Muscle layer of duodenum (tissue), 2 donors: ENCODE results near the gene CMC1.

Source experiments
- H3K27ac ChIP-seq: one replicate; pipeline ENCODE4 v1.7.0; 2013; ENCODE audit warnings: mild to moderate bottlenecking, low read length
- H3K27me3 ChIP-seq: one replicate; pipeline ENCODE4 v1.7.0; 2013; ENCODE audit warnings: low read depth, mild to moderate bottlenecking, control low read depth, low read length
- H3K36me3 ChIP-seq, 2 donors: one replicate each; pipeline ENCODE4 v1.7.0; 2013; ENCODE audit warnings: low read length in 2 of 2, control low read depth in 1 of 2, mild to moderate bottlenecking in 1 of 2; ENCODE audit not compliant: insufficient read depth in 2 of 2, control insufficient read depth in 1 of 2
- H3K4me1 ChIP-seq, 2 donors: one replicate each; pipeline ENCODE4 v1.7.0; 2013; ENCODE audit warnings: low read length in 2 of 2, mild to moderate bottlenecking in 2 of 2, control low read depth in 1 of 2, moderate library complexity in 1 of 2; ENCODE audit not compliant: insufficient read depth in 2 of 2, control insufficient read depth in 1 of 2
- H3K4me3 ChIP-seq, 2 donors: one replicate each; pipeline ENCODE4 v1.7.0; 2013; ENCODE audit warnings: low read length in 2 of 2, low read depth in 1 of 2, mild to moderate bottlenecking in 1 of 2
- H3K9me3 ChIP-seq, 2 donors: one replicate each; pipeline ENCODE4 v1.7.0; 2013; ENCODE audit warnings: low read length in 2 of 2, control low read depth in 1 of 2, mild to moderate bottlenecking in 1 of 2; ENCODE audit not compliant: control insufficient read depth in 1 of 2
- donor health status: healthy.

The CMC1 gene

DNA sequence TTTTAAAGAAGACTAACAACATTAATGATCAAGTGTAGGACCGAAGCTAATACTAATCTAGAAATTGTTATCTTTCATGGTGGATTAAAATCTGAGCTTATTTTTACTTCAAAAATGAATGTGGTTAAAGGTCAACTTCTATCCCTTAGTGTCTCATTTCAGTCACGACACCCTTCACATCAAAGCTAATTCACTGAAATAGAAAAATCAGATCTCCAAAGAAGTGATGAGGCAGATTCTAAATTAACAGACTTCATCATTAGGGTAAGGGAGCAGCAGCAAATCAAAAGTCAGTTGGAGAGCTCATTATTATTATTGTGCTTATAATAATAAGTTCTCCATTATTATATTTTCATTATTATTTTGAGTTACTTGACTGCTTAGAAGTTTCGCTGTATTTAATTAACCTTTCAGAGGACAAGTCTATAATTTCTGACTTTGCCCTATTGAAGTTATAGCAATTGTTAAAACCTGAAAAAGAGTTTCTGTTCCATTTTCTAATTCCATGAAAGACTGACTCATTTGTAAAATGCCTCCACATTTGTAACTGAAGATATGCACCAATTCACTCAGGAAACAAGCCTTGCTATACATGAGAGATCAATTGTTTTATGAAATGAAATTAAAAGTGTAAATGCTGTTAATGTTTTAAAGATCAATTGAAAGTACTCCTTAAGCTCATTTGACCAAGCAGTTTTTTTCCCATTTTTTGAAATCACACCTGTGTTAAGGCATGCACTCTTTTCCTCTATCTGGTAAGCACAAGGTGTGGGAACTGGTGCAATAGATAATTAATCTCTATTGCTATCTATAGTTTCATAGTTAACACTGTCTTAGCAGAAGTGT is 23.1 kb upstream of the CMC1 start:
- Histone ChIP-seq H3K27ac (no peak overlapping the region), H3K4me3 (no peak overlapping the region), H3K9me3 (peaks cover 10% of the 10 kb centered on the region in 2 donors), H3K4me1 (no peaks in the 10 kb centered on the region), H3K27me3 (no peaks in the 10 kb centered on the region), H3K36me3 (no peaks in the 10 kb centered on the region)

- no peak overlapping the region for H3K4me3 ChIP-seq
- H3K27me3 ChIP-seq: no peaks in the 10 kb centered on the region
- no peaks in the 10 kb centered on the region for H3K36me3 ChIP-seq
- peaks cover 10% of the 10 kb centered on the region in 2 donors for H3K9me3 ChIP-seq
- H3K4me1 ChIP-seq: no peaks in the 10 kb centered on the region
- no peak overlapping the region for H3K27ac ChIP-seq
These were observed 22.6 kb upstream of the CMC1 start for GRCh38 chr3:28218917-28219198.

GRCh38 chr3:28224430-28224829 is 17.0 kb upstream of the CMC1 start:
- no peaks in the 10 kb centered on the region for H3K36me3 ChIP-seq
- no peaks in the 10 kb centered on the region for H3K27me3 ChIP-seq
- no peaks in the 10 kb centered on the region for H3K9me3 ChIP-seq

GRCh38 chr3:28226020-28226419 is 15.4 kb upstream of the CMC1 start:
- Histone ChIP-seq H3K9me3 (no peaks in the 10 kb centered on the region), H3K4me3 (no peak overlapping the region), H3K36me3 (no peaks in the 10 kb centered on the region), H3K4me1 (no peaks in the 10 kb centered on the region), H3K27me3 (no peaks in the 10 kb centered on the region), H3K27ac (no peak overlapping the region)

More at GRCh38 chr3:28224430-28224829, 17.0 kb upstream of the CMC1 start:
- Histone ChIP-seq H3K4me3 (no peak overlapping the region), H3K4me1 (no peaks in the 10 kb centered on the region), H3K27ac (no peak overlapping the region)

GRCh38 chr3:28228623-28229022 is 12.8 kb upstream of the CMC1 start:
- Histone ChIP-seq H3K4me3 (no peak overlapping the region), H3K9me3 (no peaks in the 10 kb centered on the region), H3K4me1 (no peaks in the 10 kb centered on the region), H3K27me3 (no peaks in the 10 kb centered on the region), H3K36me3 (no peaks in the 10 kb centered on the region), H3K27ac (no peak overlapping the region)

GRCh38 chr3:28232659-28233058 is 8.8 kb upstream of the CMC1 start:
- Histone ChIP-seq H3K4me3 (no peak overlapping the region), H3K27me3 (no peaks in the 10 kb centered on the region), H3K4me1 (no peaks in the 10 kb centered on the region), H3K36me3 (no peaks in the 10 kb centered on the region), H3K27ac (no peak overlapping the region), H3K9me3 (no peaks in the 10 kb centered on the region)

DNA sequence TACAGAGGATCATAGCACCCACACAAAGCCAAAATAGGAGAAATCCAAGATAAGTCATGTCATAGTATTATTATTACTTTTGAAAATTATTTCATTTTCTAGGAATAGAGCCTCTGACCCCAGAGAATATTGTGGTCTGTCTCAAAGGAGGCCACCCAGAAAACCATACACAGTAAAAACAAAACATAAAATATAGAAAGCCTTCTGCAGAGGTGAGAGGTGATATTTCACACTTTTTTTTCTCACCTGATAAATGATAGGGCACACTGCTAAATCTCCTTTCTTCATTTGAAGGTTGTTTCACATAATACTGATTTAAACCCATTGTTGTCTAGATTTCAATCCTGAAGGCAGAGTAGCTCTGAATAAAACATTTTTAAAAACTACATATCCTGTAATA is 7.0 kb upstream of the CMC1 start:
- Histone ChIP-seq H3K4me1 (no peaks in the 10 kb centered on the region), H3K27ac (no peak overlapping the region), H3K9me3 (no peaks in the 10 kb centered on the region), H3K36me3 (no peaks in the 10 kb centered on the region), H3K4me3 (no peak overlapping the region), H3K27me3 (no peaks in the 10 kb centered on the region)

DNA sequence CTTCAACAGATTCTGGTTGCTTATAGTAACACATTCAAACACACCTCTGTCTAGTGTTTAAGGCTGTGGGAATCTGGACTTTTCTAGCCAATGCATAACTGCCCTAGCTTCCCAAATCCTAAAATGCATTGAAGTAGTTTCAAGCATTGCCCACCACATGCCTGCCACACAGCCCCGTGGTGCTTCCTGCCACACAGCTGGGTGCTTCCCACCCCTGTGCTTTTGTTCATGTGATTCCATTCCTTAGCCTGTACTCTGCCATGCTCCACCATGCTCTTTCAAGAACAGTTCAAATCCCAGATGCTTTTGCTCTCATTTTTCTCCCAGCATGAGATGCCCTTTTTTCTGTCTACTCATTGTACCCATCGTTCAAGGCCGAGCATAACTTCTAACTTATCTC is 2.3 kb upstream of the CMC1 start:
- Histone ChIP-seq H3K27me3 (no peaks in the 10 kb centered on the region), H3K36me3 (no peaks in the 10 kb centered on the region), H3K27ac (no peak overlapping the region), H3K9me3 (no peaks in the 10 kb centered on the region), H3K4me3 (no peak overlapping the region), H3K4me1 (peaks cover 10 to 16% of the 10 kb centered on the region in 2 donors)

GRCh38 chr3:28240441-28240840 is 978 bp upstream of the CMC1 start:
- peaks cover 10 to 16% of the 10 kb centered on the region in 2 donors for H3K4me1 ChIP-seq
- no peaks in the 10 kb centered on the region for H3K9me3 ChIP-seq
- H3K27ac ChIP-seq: peak overlapping the region; percentile 61
- H3K36me3 ChIP-seq: no peaks in the 10 kb centered on the region
- peak overlapping the region; percentile 87 to 95 for H3K4me3 ChIP-seq
- no peaks in the 10 kb centered on the region for H3K27me3 ChIP-seq

- Histone ChIP-seq H3K4me1 (peaks cover 10 to 16% of the 10 kb centered on the region in 2 donors), H3K27ac (no peak overlapping the region)
These were observed 1.1 kb downstream of the CMC1 start for GRCh38 chr3:28242519-28242918.

GRCh38 chr3:28243424-28244106 is 2.1 kb downstream of the CMC1 start:
- no peak overlapping the region for H3K27ac ChIP-seq
- H3K4me1 ChIP-seq: peaks cover 10 to 16% of the 10 kb centered on the region in 2 donors
- H3K4me3 ChIP-seq: no peak overlapping the region
- H3K27me3 ChIP-seq: no peaks in the 10 kb centered on the region
- H3K36me3 ChIP-seq: no peaks in the 10 kb centered on the region
- H3K9me3 ChIP-seq: no peaks in the 10 kb centered on the region

More at GRCh38 chr3:28242519-28242918, 1.1 kb downstream of the CMC1 start:
- Histone ChIP-seq H3K4me3 (peak overlapping the region; percentile 87 to 95), H3K27me3 (no peaks in the 10 kb centered on the region), H3K9me3 (no peaks in the 10 kb centered on the region), H3K36me3 (no peaks in the 10 kb centered on the region)
